ENCODE data around the gene PPP1R36. TPM values are rescaled to one million over a fixed set of nuclear protein-coding genes. Genes with fewer than 3 reads are reported as not detected.
"Not testable (repeated sequence)": the region's sequence is repeated elsewhere in the genome, so short reads cannot be mapped to it uniquely, and the experiment has no call there.

PPP1R36 gene
- total and polyA plus RNA-seq, 7 donors = 1.1 to 8.6 (median 2.3) TPM; not detected in 2

GRCh38 chr14:64561631-64562030, 11.9 kb downstream of the PPP1R36 start:
- Histone ChIP-seq H3K27ac (no peak overlapping the region), H3K36me3 (no peaks in the 10 kb centered on the region), H3K27me3 (no peaks in the 10 kb centered on the region), H3K4me1 (peaks cover 0 to 8% (median 7%) of the 10 kb centered on the region in 4 donors), H3K9me3 (no peaks in the 10 kb centered on the region), H3K4me3 (no peak overlapping the region)
- TF ChIP-seq POLR2AphosphoS5 (IDR thresholded peaks at IDR 0.05) (no peak), POLR2A (IDR thresholded peaks at IDR 0.05) (no peak), CTCF (IDR thresholded peaks at IDR 0.05) (no peak), EP300 (IDR thresholded peaks at IDR 0.05) (no peak)
- WGBS, 2 donors = 77 to 81% methylated on average over 2 of the region's 2 CpGs
- DNase-seq = no peak
- intact Hi-C loops (cut with DNase I) = no loop called here

DNA sequence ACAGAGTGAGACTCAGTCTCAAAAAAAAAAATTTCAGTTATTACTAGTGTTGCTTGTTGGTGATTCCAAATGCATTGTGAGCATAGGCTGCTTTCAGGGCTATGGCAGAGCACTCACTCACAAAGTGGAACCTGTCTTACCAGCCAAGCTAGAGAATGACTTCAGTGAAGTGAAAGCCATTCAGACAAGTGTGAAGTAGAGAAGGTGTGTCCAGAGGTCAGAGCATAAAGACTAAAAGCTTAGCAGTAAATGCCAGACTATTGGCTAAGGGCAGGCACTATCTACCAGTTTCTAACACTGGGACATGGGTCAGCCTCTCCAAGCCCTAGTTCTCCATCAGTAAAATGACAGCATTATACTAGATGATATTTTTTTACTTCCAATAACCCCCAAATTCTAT, 12.7 kb downstream of the PPP1R36 start:
- intact Hi-C loops (cut with DNase I) = no loop called here
- Histone ChIP-seq H3K36me3 (no peaks in the 10 kb centered on the region), H3K9me3 (no peaks in the 10 kb centered on the region), H3K27ac (no peak overlapping the region), H3K27me3 (no peaks in the 10 kb centered on the region), H3K4me3 (no peak overlapping the region), H3K4me1 (peaks cover 0 to 16% (median 13%) of the 10 kb centered on the region in 4 donors)
- DNase-seq = no peak
- no peak for TF ChIP-seq POLR2AphosphoS5 (IDR thresholded peaks at IDR 0.05)
- TF ChIP-seq EP300 (IDR thresholded peaks at IDR 0.05) = no peak

GRCh38 chr14:64563696-64564095, 13.9 kb downstream of the PPP1R36 start:
- Histone ChIP-seq H3K36me3 (no peaks in the 10 kb centered on the region), H3K4me1 (peaks cover 0 to 28% (median 22%) of the 10 kb centered on the region in 4 donors), H3K9me3 (no peaks in the 10 kb centered on the region), H3K4me3 (no peak overlapping the region), H3K27ac (no peak overlapping the region), H3K27me3 (no peaks in the 10 kb centered on the region)
- TF ChIP-seq POLR2AphosphoS5 (IDR thresholded peaks at IDR 0.05) (no peak), EP300 (IDR thresholded peaks at IDR 0.05) (no peak), POLR2A (IDR thresholded peaks at IDR 0.05) (no peak), CTCF (IDR thresholded peaks at IDR 0.05) (no peak)
- DNase-seq = no peak
- intact Hi-C loops (cut with DNase I) = no loop called here
- 86 to 87% methylated on average over 6 of the region's 6 CpGs for WGBS, 2 donors

DNA sequence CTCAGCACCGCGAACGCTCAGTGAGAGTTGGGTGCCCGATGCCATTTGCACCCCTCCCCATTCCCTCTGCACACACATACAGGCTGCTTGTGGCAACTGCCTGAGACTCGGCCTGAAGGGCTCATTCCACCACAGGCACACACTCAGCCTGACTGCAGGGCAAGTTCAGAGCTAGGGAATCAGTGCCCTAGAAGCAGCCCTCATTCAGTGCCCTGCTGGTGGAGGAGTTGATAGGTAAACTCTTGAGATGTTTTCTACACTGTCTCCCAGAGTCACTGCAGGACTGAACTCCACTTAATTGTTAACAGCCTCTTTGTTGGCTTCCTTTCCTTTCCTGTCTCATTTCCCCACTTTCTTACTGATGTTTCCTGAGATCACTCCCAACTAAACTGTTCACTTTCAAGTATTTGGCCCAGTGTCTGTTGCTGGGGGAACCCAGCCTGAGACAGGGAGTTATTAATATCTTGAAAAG, 16.9 kb downstream of the PPP1R36 start:
- intact Hi-C loops (cut with DNase I) = loop anchor here (5.0 kb wide), 1 partner anchor 46 kb away; no protein-coding TSS in a partner anchor
- Histone ChIP-seq H3K36me3 (no peaks in the 10 kb centered on the region), H3K27me3 (no peaks in the 10 kb centered on the region), H3K27ac (peak overlapping the region; percentile 70 to 84 (median 81)), H3K9me3 (no peaks in the 10 kb centered on the region), H3K4me1 (peaks cover 0 to 49% (median 42%) of the 10 kb centered on the region in 4 donors), H3K4me3 (no peak overlapping the region)
- WGBS, 2 donors = 82 to 93% methylated on average over 5 of the region's 5 CpGs
- TF ChIP-seq EP300 (IDR thresholded peaks at IDR 0.05) = no peak
- no peak for TF ChIP-seq POLR2AphosphoS5 (IDR thresholded peaks at IDR 0.05)
- no peak for TF ChIP-seq POLR2A (IDR thresholded peaks at IDR 0.05)
- TF ChIP-seq CTCF (IDR thresholded peaks at IDR 0.05) = no peak
- DNase-seq = no peak

DNA sequence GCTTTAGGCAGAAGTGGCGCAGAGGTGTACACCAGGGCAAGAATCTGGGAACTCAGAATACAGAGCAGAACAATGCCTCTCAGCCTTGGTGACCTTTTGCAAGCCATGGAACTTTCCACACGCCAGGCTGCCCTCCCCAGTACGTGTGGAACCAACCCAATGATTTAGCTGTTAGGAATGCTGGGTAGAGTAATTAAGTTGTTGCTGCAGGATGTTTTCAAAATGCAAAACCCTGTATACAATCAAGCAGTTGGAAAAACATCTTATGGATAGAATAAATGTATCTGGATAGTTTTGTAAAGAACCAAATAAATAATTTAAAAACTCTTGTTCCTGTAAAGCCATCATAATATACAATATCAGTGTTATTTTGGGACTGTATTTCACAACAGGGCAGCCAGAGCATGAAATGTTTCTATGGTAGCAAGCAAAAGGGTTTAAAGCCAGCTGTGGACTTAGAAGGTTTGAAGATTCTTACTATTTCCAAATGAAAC, 19.4 kb downstream of the PPP1R36 start:
- no peaks in the 10 kb centered on the region for H3K36me3 ChIP-seq
- peaks cover 0 to 70% (median 62%) of the 10 kb centered on the region in 4 donors for H3K4me1 ChIP-seq
- intact Hi-C loops (cut with DNase I) = loop anchor here (5.0 kb wide), 1 partner anchor 43 kb away; no protein-coding TSS in a partner anchor
- 71 to 75% methylated on average over 3 of the region's 3 CpGs for WGBS, 2 donors
- no peaks in the 10 kb centered on the region for H3K9me3 ChIP-seq
- H3K27ac ChIP-seq = peak overlapping the region; percentile 74 to 84 (median 81)
- DNase-seq = peak; percentile 88
- TF ChIP-seq POLR2AphosphoS5 (IDR thresholded peaks at IDR 0.05) = peak in 3 of 4 donors; percentile 51 to 67 (median 56)
- peak in 1 of 4 donors; percentile 66 for TF ChIP-seq EP300 (IDR thresholded peaks at IDR 0.05)
- TF ChIP-seq CTCF (IDR thresholded peaks at IDR 0.05) = no peak
- no peak overlapping the region for H3K4me3 ChIP-seq
- no peaks in the 10 kb centered on the region for H3K27me3 ChIP-seq

GRCh38 chr14:64569646-64570045, 19.9 kb downstream of the PPP1R36 start:
- H3K27me3 ChIP-seq, H3K4me3 ChIP-seq, DNase-seq, H3K36me3 ChIP-seq, H3K9me3 ChIP-seq: not testable (repeated sequence)
- intact Hi-C loops (cut with DNase I) = loop anchor here (5.0 kb wide), 2 partner anchors 43 to 58 kb away; no protein-coding TSS in a partner anchor
- WGBS, 2 donors = 89 to 90% methylated on average over 7 of the region's 7 CpGs
- Histone ChIP-seq H3K4me1 (peaks cover 0 to 70% (median 62%) of the 10 kb centered on the region in 4 donors), H3K27ac (peak overlapping the region; percentile 74 to 84 (median 81))

All from sigmoid colon (tissue), 7 donors.